ENCODE results near the gene TSPAN9. TPM values are rescaled to one million over a fixed set of nuclear protein-coding genes. Genes with fewer than 3 reads are reported as not detected.

The TSPAN9 gene
- total RNA-seq, 1 donor from 2014 or later: 81.2 TPM

DNA sequence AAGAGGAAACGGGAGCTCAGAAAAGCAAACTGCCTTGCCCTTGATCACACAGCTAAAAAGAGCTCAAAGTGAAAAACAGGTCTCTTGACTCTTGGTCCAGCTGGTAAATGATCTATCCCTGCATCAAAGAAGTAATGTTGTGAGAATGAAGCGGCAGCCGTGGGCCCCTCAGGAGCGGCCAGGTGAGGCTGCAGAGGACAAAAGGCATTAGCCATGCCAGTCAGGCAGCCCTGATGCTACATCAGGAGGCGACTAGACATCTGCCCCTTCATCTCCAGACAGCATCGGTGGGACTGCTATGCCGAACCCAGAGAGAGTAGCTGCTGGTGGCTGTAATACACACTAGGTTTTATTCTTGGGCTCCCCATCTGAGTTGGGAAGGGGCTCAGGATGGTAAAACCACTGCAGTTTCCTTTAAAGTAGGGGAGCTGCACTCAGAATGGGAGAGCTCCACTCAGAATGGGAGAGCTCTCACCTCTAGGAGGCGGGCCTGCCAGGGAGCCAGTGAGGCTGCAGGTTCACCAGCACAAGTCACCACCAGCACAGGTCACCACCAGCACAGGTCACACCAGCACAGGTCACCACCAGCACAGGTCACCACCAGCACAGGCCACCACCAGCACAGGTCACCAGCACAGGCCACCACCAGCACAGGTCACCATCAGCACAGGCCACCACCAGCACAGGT lies 120.1 kb downstream of the TSPAN9 start:
- TF ChIP-seq, protein P1, sequence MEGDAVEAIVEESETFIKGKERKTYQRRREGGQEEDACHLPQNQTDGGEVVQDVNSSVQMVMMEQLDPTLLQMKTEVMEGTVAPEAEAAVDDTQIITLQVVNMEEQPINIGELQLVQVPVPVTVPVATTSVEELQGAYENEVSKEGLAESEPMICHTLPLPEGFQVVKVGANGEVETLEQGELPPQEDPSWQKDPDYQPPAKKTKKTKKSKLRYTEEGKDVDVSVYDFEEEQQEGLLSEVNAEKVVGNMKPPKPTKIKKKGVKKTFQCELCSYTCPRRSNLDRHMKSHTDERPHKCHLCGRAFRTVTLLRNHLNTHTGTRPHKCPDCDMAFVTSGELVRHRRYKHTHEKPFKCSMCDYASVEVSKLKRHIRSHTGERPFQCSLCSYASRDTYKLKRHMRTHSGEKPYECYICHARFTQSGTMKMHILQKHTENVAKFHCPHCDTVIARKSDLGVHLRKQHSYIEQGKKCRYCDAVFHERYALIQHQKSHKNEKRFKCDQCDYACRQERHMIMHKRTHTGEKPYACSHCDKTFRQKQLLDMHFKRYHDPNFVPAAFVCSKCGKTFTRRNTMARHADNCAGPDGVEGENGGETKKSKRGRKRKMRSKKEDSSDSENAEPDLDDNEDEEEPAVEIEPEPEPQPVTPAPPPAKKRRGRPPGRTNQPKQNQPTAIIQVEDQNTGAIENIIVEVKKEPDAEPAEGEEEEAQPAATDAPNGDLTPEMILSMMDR (IDR thresholded peaks at IDR 0.05): no peak
- Histone ChIP-seq H3K4me1 (peaks cover 15% of the 10 kb centered on the region), H3K36me3 (no peaks in the 10 kb centered on the region), H3K4me3 (no peak overlapping the region), H3K27me3 (peaks cover 20% of the 10 kb centered on the region), H3K9me3 (no peaks in the 10 kb centered on the region), H3K27ac (no peak overlapping the region)
- intact Hi-C loops (cut with DNase I): no loop called here
- DNase-seq (no peak), ATAC-seq (no peak)

DNA sequence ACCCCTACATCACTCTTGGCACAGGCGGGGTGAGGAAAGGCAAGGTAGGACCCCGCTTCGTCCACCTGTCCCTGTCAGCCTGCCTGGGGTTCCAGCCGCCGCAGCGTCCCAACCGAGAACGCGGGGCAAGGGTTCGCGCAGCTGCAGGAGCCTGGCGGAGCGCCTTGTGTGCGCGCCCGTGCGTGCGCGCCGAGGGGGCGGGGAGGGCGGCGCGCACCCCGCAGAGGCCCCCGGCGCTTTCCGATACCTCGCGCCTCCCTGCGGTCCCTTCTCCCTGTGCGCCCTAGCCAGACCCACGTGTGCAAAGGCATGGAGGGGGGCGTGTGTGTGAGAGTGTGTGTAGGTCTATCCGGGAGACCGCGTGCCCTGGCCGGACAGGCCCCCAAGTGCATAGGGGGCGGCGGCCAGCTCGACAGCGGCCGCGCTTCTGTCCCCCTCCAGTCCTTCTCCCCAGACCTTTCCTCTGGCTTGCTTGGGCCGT lies 122.4 kb downstream of the TSPAN9 start:
- Histone ChIP-seq H3K36me3 (no peaks in the 10 kb centered on the region), H3K27me3 (peaks cover 20% of the 10 kb centered on the region), H3K9me3 (no peaks in the 10 kb centered on the region), H3K4me3 (peak overlapping the region; percentile 39), H3K4me1 (peaks cover 21% of the 10 kb centered on the region), H3K27ac (no peak overlapping the region)
- TF ChIP-seq, protein P1 (IDR thresholded peaks at IDR 0.05): no peak
- intact Hi-C loops (cut with DNase I): loop anchor here (5.0 kb wide), 1 partner anchor 62 kb away; no protein-coding TSS in a partner anchor
- DNase-seq (no peak), ATAC-seq (peak; percentile 11)

DNA sequence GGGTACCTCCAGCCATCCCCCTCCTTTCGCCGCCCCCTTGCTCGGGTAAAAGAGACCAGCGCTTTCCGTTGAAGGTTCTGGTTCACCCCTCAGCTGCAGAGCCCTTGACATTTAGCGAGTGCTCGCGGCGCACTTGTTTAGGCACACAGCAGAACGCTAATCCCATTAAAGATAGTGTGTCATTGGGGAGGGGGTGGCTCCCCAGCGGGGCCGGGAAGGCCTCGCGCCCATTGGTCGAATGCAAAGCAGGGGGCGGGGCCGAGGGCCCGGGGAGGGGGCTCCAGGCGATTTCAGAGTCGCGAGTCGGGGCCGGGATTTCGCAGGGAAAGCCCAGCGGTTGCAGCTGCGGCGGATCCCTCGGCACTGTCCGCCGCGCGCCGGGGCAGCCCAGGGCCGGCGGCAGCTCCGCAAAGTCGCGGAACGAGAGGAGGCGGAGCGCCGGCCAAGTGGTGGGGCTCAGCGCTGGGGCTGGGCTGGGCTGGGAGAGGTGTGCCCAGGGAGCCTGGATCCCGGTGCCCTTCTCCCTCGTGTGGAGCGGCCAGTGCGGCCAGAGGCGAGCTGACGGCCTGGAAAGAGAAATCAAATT lies 122.9 kb downstream of the TSPAN9 start:
- H3K36me3 ChIP-seq: no peaks in the 10 kb centered on the region
- H3K27me3 ChIP-seq: peaks cover 20% of the 10 kb centered on the region
- H3K27ac ChIP-seq: no peak overlapping the region
- intact Hi-C loops (cut with DNase I): loop anchor here (5.0 kb wide), 1 partner anchor 63 kb away; no protein-coding TSS in a partner anchor
- peak; percentile 71 for ATAC-seq
- H3K4me3 ChIP-seq: peak overlapping the region; percentile 39
- peak; percentile 72 for DNase-seq
- TF ChIP-seq, protein P1 (IDR thresholded peaks at IDR 0.05): no peak
- no peaks in the 10 kb centered on the region for H3K9me3 ChIP-seq
- peaks cover 22% of the 10 kb centered on the region for H3K4me1 ChIP-seq

DNA sequence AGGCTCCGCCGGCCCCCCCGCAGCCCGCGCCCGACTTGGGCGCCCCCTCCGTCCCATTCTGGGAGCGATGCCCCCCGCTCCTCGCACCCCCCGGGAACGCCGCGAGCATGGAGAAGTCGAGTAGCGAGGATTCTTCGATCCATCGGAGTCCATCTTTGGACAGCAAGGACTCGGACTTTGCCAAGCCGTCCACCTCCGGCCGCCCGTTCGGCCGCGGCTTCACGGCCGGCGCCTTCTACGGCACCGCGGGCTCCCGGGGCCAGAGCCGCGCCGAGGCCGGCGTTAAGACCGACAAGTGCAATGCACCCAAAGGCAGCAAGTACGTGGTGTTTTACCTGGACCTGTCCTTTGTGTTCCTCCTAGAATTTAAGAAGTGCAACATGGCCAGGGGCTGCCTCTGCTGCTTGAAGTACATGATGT lies 123.6 kb downstream of the TSPAN9 start:
- no peak for ATAC-seq
- peak overlapping the region; percentile 39 for H3K4me3 ChIP-seq
- H3K4me1 ChIP-seq: peaks cover 29% of the 10 kb centered on the region
- no peak overlapping the region for H3K27ac ChIP-seq
- no peaks in the 10 kb centered on the region for H3K9me3 ChIP-seq
- no peak for DNase-seq
- no peaks in the 10 kb centered on the region for H3K36me3 ChIP-seq
- intact Hi-C loops (cut with DNase I): loop anchor here (5.0 kb wide), 1 partner anchor 64 kb away; no protein-coding TSS in a partner anchor
- TF ChIP-seq, protein P1 (IDR thresholded peaks at IDR 0.05): no peak
- H3K27me3 ChIP-seq: peaks cover 20% of the 10 kb centered on the region

DNA sequence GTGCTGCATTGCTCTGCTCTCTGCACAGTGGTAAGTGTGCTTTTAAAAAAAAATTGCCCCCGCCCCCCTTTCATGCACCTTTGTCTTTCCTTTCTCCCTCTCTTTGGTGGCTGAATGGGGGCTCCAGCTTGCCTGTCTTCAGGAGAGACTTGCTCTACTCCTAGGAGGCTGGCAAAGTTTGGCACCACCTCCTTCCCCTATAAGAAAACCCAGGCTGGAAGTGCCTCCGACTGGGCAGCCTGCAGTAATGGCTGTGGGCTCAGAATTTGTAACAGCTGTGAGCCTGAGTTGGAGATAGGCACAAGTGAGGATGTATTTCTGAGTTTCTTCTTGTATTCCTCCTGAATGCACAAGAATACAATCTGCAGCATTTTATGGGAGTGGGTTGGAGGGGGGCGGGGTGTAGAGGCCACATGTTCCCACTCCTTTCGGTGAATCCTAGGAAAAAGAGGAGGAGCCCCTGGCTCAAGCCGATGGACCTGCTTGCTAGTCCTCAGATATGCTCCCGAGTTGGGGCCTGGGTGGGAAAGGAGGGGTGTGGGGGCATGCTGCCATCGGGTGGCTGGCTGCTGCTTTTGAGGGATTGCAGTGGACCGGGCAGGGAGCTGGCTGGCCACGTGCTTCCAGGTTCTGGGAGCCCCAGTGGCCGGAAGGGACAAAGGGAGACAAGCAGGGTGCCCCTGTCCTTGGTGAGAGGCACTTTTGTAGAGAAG lies 124.3 kb downstream of the TSPAN9 start:
- Histone ChIP-seq H3K9me3 (no peaks in the 10 kb centered on the region), H3K4me3 (no peak overlapping the region), H3K27me3 (peaks cover 20% of the 10 kb centered on the region), H3K27ac (no peak overlapping the region), H3K36me3 (no peaks in the 10 kb centered on the region), H3K4me1 (peaks cover 34% of the 10 kb centered on the region)
- DNase-seq (no peak), ATAC-seq (no peak)
- TF ChIP-seq, protein P1 (IDR thresholded peaks at IDR 0.05): no peak
- intact Hi-C loops (cut with DNase I): loop anchor here (5.0 kb wide), 1 partner anchor 64 kb away; no protein-coding TSS in a partner anchor

Measured in upper lobe of right lung (tissue), 1 donor.